ENCODE measurements around the gene AP4E1.
"Not testable (repeated sequence)": the region's sequence is repeated elsewhere in the genome, so short reads cannot be mapped to it uniquely, and the experiment has no call there.

Gene AP4E1

GRCh38 chr15:50890751-50891150 is 17.7 kb upstream of the AP4E1 start:
- no peak for DNase-seq

DNA sequence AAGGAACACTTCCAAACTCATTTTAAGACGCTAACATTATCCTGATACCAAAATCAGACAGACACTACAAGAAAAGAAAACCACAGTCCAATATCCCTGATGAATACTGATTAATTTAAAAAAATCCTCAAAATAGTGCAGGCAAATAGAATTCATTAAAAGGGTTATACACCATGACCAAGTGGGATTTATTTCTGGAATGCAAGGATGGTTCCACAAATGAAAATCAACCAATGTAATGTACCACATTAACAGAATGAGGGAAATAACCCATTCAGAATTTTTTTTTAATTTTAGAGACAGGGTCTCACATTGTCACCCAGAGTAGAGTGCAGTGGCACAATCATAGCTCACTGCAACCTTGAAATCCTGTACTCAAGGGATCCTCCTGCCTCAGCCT is 17.3 kb upstream of the AP4E1 start:
- no peak for DNase-seq

DNA sequence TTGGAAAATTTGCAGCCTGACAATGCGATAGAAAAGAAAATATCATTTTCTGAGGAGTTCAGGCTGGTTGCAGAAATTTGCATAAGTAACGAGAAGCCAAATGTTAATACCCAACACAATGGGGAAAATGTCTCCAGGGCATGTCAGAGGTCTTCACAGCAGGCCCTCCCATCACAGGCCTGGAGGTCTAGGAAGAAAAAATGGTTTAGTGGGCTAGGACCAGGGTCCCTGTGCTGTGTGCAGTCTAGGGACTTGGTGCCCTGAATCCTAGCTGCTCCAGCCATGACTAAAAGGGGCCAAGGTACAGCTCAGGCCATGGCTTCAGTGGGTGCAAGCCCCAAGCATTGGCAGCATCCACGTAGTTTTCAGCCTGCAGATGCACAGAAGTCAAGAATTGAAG is 14.5 kb upstream of the AP4E1 start:
- DNase-seq, result no peak

- DNase-seq, result not testable (repeated sequence)
These were observed 7.1 kb upstream of the AP4E1 start for GRCh38 chr15:50901390-50901789.

- DNase-seq, result no peak
These were observed 4.3 kb upstream of the AP4E1 start for GRCh38 chr15:50904211-50904610.

- DNase-seq, result no peak
These were observed 3.4 kb upstream of the AP4E1 start for GRCh38 chr15:50905055-50905454.

GRCh38 chr15:50906954-50907600 is 1.4 kb upstream of the AP4E1 start:
- no peak for DNase-seq

- DNase-seq, result no peak
These were observed 778 bp upstream of the AP4E1 start for GRCh38 chr15:50907601-50908208.

DNA sequence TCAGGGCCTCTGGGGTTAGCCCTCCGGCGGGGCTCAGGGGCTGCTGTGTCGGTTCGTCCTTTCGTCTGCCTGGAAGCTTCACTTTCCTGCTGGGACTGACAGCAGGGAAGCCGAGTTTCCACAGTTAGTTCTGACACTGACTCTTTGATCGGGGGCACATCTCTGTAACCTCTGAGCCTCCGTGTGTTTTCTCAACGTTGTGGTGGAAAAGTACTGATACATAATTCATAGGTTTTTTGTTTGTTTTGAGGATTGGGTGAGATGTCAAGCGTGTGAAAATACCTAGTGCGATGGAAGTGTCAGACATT is 481 bp downstream of the AP4E1 start:
- DNase-seq, result no peak

DNA sequence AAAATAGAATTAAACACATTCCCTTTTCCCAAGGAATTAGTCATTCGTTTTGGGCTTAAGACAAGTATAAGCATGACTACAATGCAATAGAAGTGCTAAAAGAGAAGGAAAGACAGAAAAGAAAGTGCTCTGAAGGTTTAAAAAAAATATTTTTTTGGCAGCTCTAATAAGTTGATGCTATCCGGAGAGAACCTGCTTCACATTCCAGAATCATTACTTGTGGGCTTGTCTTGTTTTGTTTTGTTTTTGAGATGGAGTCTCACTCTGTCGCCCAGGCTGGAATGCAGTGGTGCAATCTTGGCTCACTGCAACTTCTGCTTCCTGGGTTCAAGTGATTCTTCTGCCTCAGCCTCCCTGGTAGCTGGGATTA is 1.9 kb downstream of the AP4E1 start:
- DNase-seq, result not testable (repeated sequence)

DNA sequence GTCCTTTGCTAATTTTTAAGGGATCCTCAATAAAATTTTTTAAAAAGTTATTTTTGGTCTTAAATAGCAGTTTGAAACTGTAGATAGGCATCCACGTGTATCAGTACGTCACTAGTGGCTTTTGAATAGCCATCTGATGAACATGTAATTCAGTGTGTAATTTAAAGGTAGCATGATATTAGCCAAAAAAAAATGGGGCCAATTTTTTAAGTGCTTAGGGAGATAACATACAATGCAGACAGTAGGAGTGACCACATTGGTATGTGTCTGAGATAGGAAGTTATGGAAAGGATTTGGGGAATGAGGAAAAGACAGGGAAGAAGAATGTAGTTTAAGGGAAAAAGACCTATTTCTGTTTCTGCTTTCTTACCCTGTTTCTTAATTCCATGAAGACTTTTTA is 2.5 kb downstream of the AP4E1 start:
- DNase-seq, result no peak

DNA sequence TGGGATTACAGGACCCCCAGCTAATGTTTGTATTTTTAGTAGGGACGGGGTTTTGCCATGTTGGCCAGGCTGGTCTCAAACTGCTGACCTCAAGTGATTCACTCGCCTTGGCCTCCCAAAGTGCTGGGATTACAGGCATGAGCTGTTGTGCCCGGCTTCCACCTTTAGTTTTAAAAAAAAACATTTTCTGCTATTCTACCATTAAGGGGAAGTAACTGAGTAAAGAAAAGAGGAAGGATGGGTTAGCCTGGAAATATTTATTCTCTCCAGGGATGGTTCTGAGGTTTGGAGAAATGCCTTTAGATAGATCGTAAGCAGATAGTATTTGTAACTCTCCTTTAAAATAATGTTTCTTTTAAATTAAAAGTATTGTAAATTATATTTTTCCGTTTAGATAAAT is 3.1 kb downstream of the AP4E1 start:
- DNase-seq, result no peak

- DNase-seq, result no peak
These were observed 7.9 kb downstream of the AP4E1 start for GRCh38 chr15:50916400-50916799.

GRCh38 chr15:50919359-50919758 is 10.9 kb downstream of the AP4E1 start:
- DNase-seq, result not testable (repeated sequence)

- DNase-seq, result peak; percentile 3
These were observed 16.8 kb downstream of the AP4E1 start for GRCh38 chr15:50925281-50925680.

GRCh38 chr15:50929062-50929461 is 20.6 kb downstream of the AP4E1 start:
- no peak for DNase-seq

DNA sequence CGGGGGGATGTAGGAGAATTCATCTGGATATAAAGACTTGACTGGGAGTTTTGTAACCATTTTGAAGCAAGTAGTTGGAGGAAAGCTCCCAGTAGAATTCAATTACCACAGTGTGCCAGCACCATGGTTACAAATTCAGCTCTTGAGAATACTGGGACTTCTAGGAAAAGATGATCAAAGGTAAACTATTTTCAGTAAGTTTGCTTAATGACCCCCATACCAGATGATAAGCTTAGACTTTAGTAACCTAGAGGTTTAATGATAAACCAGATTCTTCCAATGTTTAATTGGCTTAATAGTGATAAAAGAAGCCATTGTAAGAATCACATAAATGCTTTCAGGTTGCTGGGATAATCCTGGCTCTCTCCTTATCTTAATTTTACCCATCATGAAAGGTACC is 22.3 kb downstream of the AP4E1 start:
- no peak for DNase-seq

DNA sequence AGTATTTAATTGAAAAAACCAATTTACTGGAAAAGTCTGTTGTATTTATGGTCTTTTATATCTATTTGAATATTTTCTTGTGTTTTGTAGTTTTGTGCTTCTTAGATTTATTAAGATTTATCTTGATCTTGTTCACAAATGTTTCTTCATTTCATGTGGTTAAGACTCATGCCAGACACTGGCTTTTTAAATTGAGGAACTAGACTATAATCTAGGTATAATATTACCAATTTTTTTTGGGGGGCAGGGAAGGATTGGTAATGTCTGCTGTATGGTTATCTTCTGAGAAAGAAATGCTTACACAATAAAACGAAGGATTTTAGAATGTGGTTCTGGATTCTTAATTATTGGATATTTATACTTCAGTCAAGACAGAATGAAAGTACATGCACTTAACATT is 24.9 kb downstream of the AP4E1 start:
- DNase-seq, result no peak

DNA sequence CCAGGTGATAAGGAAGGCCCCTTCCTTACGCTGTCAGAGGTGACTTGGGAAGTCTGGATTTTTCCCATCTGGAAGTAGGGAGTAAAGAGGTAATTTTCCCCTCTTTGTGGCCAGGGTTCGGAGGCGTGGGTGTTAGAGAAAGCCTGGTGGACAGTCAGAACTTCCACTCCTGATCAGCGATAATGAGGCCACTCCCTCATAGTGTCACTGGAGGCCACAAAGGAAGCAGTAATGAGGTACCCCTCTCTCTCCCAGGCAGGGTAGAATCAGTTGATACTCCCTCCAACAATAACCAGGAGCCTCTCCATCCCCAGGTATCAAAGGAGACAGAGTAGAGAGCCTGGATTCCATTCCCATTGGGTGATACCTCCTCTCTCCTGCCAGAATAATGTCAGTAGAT is 30.0 kb downstream of the AP4E1 start:
- no peak for DNase-seq

GRCh38 chr15:50939911-50940310 is 31.4 kb downstream of the AP4E1 start:
- no peak for DNase-seq

- DNase-seq, result no peak
These were observed 32.0 kb downstream of the AP4E1 start for GRCh38 chr15:50940506-50940905.

GRCh38 chr15:50943638-50944037 is 35.2 kb downstream of the AP4E1 start:
- no peak for DNase-seq

DNA sequence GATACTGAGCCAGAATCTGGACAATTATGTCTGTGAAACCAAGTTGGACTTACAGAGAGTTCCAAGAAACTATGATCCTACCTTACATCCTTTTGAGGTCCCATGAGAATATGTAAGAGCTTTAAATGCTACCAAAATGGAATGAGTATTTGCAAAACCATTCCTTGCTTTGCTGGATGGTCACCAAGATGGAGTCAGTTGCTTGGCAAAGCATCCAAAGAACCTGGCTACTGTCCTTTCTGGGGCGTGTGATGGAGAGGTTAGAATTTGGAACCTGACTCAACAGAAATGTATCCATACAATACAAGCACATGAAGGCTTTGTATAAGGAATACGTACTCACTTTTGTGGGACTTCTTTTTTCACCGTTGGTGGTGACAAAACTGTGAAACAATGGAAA is 36.2 kb downstream of the AP4E1 start:
- no peak for DNase-seq

DNA sequence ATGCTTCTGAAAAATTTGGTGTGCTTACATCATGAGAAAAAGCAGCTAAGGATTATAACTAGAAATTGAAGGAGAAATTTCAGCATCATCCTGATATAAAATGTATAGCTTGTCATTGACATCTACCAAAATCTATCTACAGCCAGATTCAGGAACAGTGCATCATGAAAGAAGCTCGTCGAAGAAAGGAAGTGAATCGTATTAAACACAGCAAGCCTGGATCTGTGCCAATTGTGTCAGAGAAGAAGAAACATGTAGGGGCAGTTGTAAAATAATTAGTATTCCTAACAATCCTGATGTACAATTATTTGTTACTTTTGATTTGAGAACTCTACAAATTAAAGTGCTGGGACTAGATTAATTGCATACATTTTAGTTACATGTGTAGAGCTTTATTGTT is 37.2 kb downstream of the AP4E1 start:
- no peak for DNase-seq

- DNase-seq, result not testable (repeated sequence)
These were observed 42.3 kb downstream of the AP4E1 start for GRCh38 chr15:50950745-50951144.
